Testis (tissue), 3 donors: Measurements from ENCODE around the gene AIDA. TPM values are rescaled to one million over a fixed set of nuclear protein-coding genes. Genes with fewer than 3 reads are reported as not detected.

ENCODE experiments used
- DNase-seq: peaks from one replicate; pipeline ENCODE4 v3.0.0-alpha.2; 2019
- H3K27ac ChIP-seq, 2 donors: fragments of 200-600 bp; sonication (generic); one replicate each; pipeline ENCODE4 v1.5.1; 2019
- H3K27me3 ChIP-seq: fragments of 200-600 bp; sonication (generic); one replicate; pipeline ENCODE4 v1.5.1; 2019
- H3K36me3 ChIP-seq: fragments of 200-600 bp; sonication (generic); one replicate; pipeline ENCODE4 v1.5.1; 2017; ENCODE audit warnings: low read depth; ENCODE audit errors: missing control alignments
- H3K4me1 ChIP-seq: fragments of 200-600 bp; sonication (generic); one replicate; pipeline ENCODE4 v1.5.1; 2019
- H3K4me3 ChIP-seq, 2 donors: fragments of 200-600 bp; sonication (generic); one replicate each; pipeline ENCODE4 v1.5.1; 2017 to 2019
- H3K9me3 ChIP-seq: fragments of 200-600 bp; sonication (generic); one replicate; pipeline ENCODE4 v1.5.1; 2017
- POLR2A ChIP-seq: fragments of 450-650 bp; IDR thresholded peaks from one replicate; pipeline ENCODE4 v1.6.1; 2017; ENCODE audit warnings: antibody characterized with exemption, mild to moderate bottlenecking, moderate library complexity
- WGBS, 2 donors: methylation state at CpG; one replicate each; pipeline ENCODE4 v1.1.5; 2018; 5-methylcytosine and 5-hydroxymethylcytosine counted together
- intact Hi-C: fragments of 100-400 bp; cut with DNase I; formaldehyde crosslinking; loops from one replicate; pipeline ENCODE4 v1.15.1; 2023; ENCODE audit warnings: low total_unique reads
- polyA plus RNA-seq: library from polyadenylated mRNA; stranded (reverse); fragments of 350-450 nt; fragmentation: Illumina TruSeq; extraction: RNeasy Lipid Tissue Mini Kit (QIAGEN cat#74804); gene quantifications from one replicate; pipeline ENCODE4 v1.2.3, GENCODE V29; 2014; ENCODE audit warnings: low read depth, low replicate concordance; ENCODE audit not compliant: insufficient read depth
- total RNA-seq, 2 donors: library from RNA; depleted of rRNA; stranded (reverse); fragments of >200 nt; gene quantifications; one replicate each; pipeline ENCODE4 v1.2.3, GENCODE V29; 2016
- TF ChIP-seq, protein P1 (sequence below), 3 experiments: fragments of 450-650 bp in 2 of 3; fragments of 200-600 bp in 1 of 3; sonication (generic) in 1 of 3; IDR thresholded peaks; one replicate each; pipeline ENCODE4 v1.5.1; 2016 to 2019; ENCODE audit warnings: antibody characterized with exemption in 3 of 3, mild to moderate bottlenecking in 2 of 3, moderate library complexity in 1 of 3

AIDA gene
- total and polyA plus RNA-seq, 3 donors from 2014 or later: 66.8 to 83.5 (median 73.1) TPM

DNA sequence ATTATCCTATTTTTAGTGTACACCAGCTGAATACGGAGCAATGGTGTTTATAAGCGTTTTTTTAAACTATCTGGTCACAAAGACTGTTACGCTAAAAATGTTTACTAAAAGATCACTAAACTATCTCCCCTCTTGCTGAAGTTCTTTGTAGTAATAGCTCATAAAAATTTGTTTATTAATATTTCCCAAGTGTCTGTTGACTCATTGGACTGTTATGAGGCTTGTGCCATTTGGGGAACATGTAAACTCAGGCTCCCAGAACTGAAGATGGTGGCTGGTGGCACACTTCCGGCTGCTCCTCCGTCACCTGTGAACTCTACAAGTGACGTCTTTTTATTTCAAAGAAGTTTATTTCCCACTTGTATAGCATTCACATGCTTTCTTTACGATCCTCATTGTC is 46.3 kb downstream of the AIDA start:
- no peak for TF ChIP-seq POLR2A
- TF ChIP-seq, protein P1, sequence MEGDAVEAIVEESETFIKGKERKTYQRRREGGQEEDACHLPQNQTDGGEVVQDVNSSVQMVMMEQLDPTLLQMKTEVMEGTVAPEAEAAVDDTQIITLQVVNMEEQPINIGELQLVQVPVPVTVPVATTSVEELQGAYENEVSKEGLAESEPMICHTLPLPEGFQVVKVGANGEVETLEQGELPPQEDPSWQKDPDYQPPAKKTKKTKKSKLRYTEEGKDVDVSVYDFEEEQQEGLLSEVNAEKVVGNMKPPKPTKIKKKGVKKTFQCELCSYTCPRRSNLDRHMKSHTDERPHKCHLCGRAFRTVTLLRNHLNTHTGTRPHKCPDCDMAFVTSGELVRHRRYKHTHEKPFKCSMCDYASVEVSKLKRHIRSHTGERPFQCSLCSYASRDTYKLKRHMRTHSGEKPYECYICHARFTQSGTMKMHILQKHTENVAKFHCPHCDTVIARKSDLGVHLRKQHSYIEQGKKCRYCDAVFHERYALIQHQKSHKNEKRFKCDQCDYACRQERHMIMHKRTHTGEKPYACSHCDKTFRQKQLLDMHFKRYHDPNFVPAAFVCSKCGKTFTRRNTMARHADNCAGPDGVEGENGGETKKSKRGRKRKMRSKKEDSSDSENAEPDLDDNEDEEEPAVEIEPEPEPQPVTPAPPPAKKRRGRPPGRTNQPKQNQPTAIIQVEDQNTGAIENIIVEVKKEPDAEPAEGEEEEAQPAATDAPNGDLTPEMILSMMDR (IDR thresholded peaks at IDR 0.05): no peak
- no peaks in the 10 kb centered on the region for H3K9me3 ChIP-seq
- H3K4me1 ChIP-seq: no peaks in the 10 kb centered on the region
- no peak overlapping the region for H3K4me3 ChIP-seq
- intact Hi-C loops: no loop called here
- H3K27me3 ChIP-seq: no peaks in the 10 kb centered on the region
- H3K36me3 ChIP-seq: no peaks in the 10 kb centered on the region
- H3K27ac ChIP-seq: no peak overlapping the region
- 90 to 93% methylated on average over 7 of the region's 7 CpGs for WGBS, 2 donors
- no peak for DNase-seq

DNA sequence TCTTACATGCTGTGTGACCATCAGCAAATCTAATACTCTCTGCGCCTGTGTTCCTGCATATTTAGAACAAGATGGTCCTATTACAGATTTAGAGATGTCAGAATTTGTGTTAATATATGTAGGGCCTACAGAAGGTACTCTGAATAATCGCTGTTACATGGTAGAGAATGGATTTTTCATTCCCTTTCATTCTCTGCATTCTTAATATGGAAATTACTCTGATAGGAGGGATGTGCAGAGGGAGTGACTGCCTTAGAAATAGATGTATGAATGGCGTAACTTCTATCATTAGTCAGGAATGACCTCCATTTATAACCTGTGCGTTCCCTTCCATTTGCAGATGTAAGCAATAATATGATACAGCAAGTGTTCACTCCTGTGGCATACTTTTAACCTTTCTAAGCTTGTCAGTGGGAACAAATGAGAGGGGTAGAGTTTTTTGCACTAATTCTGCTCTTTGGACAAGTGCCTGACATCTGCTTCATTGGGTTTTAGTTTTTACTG is 48.8 kb downstream of the AIDA start:
- H3K27me3 ChIP-seq: no peaks in the 10 kb centered on the region
- no peak overlapping the region for H3K4me3 ChIP-seq
- H3K4me1 ChIP-seq: no peaks in the 10 kb centered on the region
- H3K27ac ChIP-seq: no peak overlapping the region
- no peaks in the 10 kb centered on the region for H3K9me3 ChIP-seq
- intact Hi-C loops: no loop called here
- no peak for TF ChIP-seq POLR2A
- TF ChIP-seq, protein P1 (IDR thresholded peaks at IDR 0.05): no peak
- WGBS, 2 donors: 89 to 96% methylated on average over 4 of the region's 4 CpGs
- no peaks in the 10 kb centered on the region for H3K36me3 ChIP-seq
- DNase-seq: no peak

DNA sequence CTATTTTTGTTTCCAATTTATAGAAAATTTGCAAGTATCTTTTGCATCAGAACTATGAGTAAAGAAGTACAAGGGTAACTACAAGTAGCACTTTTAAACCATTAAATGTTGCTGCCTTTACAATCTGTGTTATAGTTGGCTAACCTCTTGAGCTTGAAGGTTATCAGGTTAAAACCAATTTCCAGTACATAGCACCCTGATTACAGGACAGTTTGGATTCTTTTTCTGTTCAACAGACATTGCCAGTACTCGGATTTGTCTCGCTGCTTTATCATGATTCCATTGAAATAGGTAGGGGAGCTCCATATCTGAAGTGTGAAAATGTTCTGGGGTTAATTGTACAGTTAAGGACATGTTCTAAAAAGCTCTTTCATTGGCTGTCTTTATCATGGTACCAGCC is 54.4 kb downstream of the AIDA start:
- Histone ChIP-seq H3K27me3 (no peaks in the 10 kb centered on the region), H3K27ac (no peak overlapping the region), H3K9me3 (no peaks in the 10 kb centered on the region), H3K4me1 (no peaks in the 10 kb centered on the region), H3K36me3 (no peaks in the 10 kb centered on the region), H3K4me3 (no peak overlapping the region)
- intact Hi-C loops: no loop called here
- no peak for DNase-seq
- TF ChIP-seq, protein P1 (IDR thresholded peaks at IDR 0.05): no peak
- TF ChIP-seq POLR2A: no peak
- 56% methylated on average over 2 of the region's 2 CpGs for WGBS, 2 donors

DNA sequence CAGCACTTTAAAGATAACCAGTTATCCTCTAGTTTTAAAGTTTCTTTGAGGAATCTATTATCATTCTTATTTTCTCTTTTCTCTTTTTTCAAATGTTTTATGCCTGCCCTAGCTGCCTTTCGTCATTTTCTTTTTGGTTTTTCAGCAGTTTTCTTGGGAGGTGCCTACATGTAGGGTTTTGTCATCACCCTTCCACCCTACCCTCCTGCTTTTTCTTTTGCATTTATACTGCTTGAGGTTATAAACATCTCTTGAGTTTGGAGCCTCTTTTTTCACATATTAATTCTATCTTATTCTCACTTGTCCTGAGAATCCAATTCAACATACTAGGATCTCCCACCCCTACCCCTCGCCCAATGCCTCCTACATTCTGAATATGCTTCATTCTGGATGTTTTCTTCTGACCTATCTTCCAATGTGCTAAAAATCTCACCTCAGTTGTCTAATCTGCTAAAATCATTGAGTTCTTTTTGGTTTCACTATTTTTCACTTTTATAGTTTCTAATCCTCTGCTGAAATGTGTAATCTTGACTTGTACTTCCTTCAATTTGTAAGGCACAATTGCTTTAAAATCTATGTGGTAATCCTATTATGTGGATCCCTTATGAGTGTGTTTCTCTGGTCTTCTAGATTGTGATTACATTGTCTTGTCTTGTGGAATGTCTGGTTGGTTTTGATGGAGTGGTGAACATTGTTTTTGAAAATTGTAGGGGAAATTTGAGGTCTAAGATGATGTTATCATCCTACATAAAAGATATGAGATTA is 55.7 kb downstream of the AIDA start:
- 97% methylated on average over 2 of the region's 2 CpGs for WGBS, 2 donors
- intact Hi-C loops: no loop called here
- DNase-seq: no peak

More for the DNA sequence above, 55.7 kb downstream of the AIDA start:
- H3K36me3 ChIP-seq: no peaks in the 10 kb centered on the region
- H3K27me3 ChIP-seq: no peaks in the 10 kb centered on the region
- H3K27ac ChIP-seq: no peak overlapping the region
- no peaks in the 10 kb centered on the region for H3K9me3 ChIP-seq
- H3K4me1 ChIP-seq: no peaks in the 10 kb centered on the region
- no peak for TF ChIP-seq POLR2A
- TF ChIP-seq, protein P1 (IDR thresholded peaks at IDR 0.05): no peak
- H3K4me3 ChIP-seq: no peak overlapping the region
